Endothelial cell of hepatic sinusoid (primary cell): ENCODE data around the gene KICS2.

Source experiments
- in situ Hi-C: cut with HindIII; loops from 2 replicates; pipeline ENCODE4 v1.10.0; 2017; ENCODE audit warnings: low sequenced_read_pairs

Gene KICS2

DNA sequence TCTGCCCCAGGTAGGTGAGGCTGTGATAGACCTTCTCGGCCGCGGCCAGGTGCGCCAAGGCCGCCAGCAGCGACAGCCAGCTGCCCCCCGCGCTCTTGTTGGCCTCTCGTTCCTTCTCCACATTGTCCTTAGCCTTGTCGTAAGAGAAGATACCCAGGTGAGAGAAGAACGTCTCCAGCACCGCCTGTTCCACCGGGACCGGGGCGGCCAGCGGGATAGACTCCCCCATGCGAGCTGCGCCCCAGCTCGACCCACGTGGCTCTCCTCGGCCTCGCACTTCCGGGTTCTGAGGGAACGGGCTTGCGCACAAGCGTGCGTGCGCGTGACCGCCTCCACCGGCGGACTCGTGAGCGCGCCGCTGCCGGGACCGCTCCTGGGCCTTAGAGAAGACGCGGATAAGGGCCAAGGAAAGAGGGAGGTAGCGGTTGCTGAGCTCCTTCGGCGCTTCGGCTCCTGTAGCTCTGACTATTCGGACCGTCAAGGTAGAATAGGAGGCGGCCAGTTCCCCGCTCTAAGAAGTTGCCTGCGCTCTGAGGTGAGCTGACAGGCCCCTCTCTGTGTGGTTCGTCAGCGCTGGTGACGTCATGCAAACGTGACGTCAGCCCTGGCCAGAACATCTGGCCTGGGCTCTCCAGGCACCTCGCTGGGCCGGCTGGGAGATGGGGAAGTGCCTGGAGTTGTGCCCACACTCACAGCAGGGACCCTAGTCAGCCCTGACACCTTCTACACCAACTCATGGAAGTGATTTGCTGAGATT is at the start of gene KICS2:
KICS2 (minus strand) TSS at position 288 of the 757 bp plus-strand sequence; CDS start at position 229, 59 bp downstream.
- in situ Hi-C loops, result no loop called here

DNA sequence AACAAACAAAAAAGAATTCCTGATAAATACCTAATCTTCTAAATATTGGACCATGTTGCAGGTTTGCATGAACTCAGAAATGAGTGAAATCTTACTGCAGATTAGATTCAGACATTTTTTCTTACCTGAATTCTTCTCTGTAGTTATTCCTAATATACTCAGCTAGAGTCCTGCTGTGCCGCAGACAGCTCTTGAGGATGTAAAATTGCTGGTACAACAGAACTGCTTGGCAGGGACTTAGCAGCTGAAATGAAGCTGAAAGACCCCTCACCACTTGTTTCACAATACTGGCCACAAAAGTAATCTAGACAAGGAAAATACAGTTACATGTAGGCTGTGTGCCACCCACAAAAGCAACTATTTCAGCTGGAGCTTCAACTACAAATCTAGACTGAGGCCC is 48.3 kb upstream of the KICS2 start:
- in situ Hi-C loops, result no loop called here

- in situ Hi-C loops, result no loop called here
Measured at GRCh38 chr12:64269161-64269560, 47.1 kb upstream of the KICS2 start.

DNA sequence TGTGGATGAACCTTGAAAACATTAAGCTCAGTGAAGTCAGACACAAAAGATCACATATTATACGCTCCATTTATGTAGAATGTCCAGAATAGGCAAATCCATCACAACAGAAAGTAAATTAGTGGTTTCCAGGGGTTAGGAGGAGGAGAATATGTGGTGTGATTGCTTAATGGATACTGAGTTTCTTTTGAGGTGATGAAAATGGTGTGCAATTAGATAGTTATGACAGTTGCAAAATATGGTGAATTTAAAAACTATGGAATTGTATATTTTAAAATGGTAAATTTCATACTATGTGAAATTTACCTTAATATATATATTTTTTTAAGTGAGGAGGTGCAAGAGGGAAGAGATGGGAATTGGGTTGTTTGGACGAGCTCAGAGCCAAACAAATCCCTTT is 46.3 kb upstream of the KICS2 start:
- in situ Hi-C loops, result no loop called here

DNA sequence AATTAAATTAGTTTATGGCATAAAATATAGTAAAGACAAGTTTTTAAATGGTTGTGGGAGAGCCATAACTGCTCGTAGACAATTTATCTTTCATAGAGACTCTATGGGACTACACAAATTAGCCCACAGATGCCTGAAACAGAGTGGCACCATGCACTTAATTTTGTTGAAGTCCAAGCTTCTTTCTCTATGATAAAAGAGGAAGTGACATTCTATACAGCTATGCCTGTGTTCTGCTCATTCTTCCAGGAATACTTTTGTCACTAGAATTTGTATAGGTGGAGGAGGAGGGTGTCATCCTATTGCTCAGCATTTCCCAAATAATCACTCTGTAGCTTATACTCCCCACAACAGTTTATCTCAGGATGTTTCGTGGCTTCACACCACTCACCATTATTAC is 43.7 kb upstream of the KICS2 start:
- in situ Hi-C loops, result no loop called here

DNA sequence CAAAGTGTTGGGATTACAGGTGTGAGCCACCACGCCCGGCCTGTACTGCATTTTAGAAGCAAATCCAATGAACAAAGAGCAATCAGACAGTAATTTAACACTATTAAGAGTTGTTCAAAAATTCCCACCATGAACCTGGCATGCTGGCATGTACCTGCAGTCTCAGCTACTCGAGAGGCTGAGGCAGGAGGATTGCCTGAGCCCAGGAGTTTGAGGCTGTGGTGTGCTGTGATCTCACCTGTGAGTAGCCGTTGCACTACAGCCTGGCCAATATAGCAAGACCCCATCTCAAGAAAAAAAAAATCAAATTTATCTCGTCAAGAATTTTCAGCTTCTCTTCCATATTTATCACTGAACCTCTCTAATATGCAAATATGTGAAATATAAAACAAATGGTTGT is 39.7 kb upstream of the KICS2 start:
- in situ Hi-C loops, result no loop called here

DNA sequence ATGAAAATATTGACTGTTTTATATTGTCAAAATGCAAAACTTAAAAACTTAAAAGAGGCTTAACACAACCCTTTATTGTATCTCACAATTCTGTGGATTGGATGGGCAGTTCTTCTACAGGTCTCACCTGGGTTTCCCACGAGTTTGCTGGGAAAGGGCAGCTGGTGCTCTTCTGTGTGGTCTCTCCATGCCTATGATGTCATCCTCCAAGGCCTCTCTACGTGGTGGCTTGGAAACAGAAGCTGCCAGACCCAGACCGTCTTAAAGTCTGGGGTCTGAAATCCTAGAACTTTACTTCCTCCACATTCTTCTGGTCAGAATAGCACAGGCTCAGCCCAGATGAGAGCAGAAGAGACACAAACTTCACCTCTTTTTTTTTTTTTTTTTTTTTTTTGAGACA is 36.5 kb upstream of the KICS2 start:
- in situ Hi-C loops, result no loop called here

- in situ Hi-C loops, result no loop called here
Measured at GRCh38 chr12:64256166-64256800, 34.2 kb upstream of the KICS2 start.

- in situ Hi-C loops, result no loop called here
Measured at GRCh38 chr12:64255249-64255648, 33.2 kb upstream of the KICS2 start.

DNA sequence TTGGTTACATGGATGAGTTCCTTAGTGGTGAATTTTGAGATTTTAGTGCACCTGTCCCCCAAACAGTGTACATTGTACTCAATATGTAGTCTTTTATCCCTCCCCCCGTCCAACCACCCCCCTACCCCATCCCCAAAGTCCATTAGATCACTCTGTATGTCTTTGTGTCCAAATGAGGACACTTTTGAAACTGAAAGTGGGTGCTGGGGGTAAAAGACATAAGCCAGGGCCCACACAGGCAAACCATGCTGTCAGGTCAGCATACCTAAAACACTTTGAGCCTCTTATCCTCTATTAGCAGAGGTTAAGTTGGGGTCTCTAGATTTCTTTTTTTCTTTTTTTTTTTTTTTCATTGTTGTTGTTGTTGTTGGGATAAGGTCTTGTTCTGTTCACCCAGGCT is 31.3 kb upstream of the KICS2 start:
- in situ Hi-C loops, result loop anchor here (5.0 kb wide), 1 partner anchor 71 kb away; no protein-coding TSS in a partner anchor

GRCh38 chr12:64252681-64253080 is 30.6 kb upstream of the KICS2 start:
- in situ Hi-C loops, result loop anchor here (5.0 kb wide), 1 partner anchor 70 kb away; no protein-coding TSS in a partner anchor

DNA sequence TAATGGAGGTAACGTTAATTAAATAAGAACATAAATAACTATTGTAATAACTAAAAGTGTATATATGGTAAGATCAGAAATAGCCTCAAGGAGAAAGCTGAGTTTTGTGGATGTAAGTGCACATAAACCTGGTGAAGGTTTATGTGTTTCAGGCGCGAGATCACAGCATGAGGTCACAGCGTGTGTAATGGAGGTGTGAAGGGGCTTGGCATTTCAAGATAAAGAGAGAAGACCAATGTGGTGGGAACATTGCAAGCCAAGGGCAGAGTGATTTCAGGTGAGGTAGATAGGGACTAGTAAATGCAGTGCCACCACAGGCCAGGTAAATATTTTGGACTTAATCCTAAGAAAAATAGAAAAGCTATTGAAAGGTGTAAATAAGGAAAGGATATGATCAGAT is 21.7 kb upstream of the KICS2 start:
- in situ Hi-C loops, result no loop called here

- in situ Hi-C loops, result no loop called here
Measured at GRCh38 chr12:64240781-64241180, 18.7 kb upstream of the KICS2 start.

- in situ Hi-C loops, result no loop called here
Measured at GRCh38 chr12:64237382-64237781, 15.3 kb upstream of the KICS2 start.

- in situ Hi-C loops, result no loop called here
Measured at GRCh38 chr12:64236549-64236948, 14.5 kb upstream of the KICS2 start.

GRCh38 chr12:64232196-64232595 is 10.1 kb upstream of the KICS2 start:
- in situ Hi-C loops, result no loop called here

DNA sequence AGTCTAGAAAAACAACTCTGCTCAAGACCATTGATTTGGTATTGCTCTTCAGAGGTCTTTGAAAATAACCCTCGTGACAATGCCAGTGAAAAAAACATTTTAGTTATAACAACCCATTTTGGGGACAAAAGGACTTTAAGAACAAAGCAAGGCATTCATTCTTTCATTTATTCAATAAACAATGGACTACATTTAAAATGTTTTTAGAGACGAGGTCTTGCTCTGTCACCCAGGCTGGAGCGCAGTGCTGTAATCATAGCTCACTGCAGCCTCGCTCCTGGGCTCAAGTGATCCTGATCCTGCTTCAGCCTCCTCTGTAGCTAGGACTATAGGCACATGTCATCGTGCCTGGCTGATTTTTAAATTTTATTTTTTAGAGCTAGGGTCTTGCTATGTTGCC is 7.7 kb upstream of the KICS2 start:
- in situ Hi-C loops, result no loop called here

- in situ Hi-C loops, result no loop called here
Measured at GRCh38 chr12:64229240-64229639, 7.1 kb upstream of the KICS2 start.

DNA sequence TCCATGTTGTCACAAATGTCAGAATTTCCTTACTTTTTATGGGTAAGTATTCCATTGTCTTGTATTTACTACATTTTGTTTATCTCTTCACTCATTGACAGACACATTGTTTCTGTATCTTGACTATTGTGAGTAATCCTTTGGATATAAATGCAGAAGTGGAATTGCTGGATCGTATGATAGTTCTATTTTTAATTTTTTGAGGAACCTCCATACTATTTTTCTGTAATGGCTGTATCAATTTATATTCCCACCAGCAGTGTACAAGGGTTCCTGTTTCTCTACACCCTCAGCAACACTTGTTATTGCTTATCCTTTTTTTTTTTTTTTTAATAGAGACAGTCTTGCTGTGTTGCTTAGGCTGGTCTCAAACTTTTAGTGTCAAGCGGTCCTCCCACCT is 3.5 kb upstream of the KICS2 start:
- in situ Hi-C loops, result no loop called here

- in situ Hi-C loops, result no loop called here
Measured at GRCh38 chr12:64221651-64222008, 466 bp downstream of the KICS2 start.

DNA sequence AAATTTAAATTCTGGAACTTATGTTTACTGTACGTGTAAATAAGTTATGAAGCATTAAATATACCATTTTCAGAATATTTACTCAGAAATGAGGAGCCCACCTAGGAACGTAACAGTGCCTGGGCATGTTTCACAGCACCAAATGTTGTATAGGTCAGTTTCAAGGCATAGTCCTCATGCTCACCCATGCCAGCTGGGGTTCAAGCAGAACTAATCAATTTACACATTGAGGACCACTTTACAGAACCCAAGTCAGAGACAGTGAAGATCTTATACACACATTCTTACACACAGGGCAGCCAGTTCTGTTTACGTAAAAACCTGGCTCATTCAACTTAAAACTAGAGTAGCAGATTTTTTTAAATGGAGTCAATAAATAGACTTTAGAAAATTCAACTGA is 2.0 kb downstream of the KICS2 start:
- in situ Hi-C loops, result no loop called here

DNA sequence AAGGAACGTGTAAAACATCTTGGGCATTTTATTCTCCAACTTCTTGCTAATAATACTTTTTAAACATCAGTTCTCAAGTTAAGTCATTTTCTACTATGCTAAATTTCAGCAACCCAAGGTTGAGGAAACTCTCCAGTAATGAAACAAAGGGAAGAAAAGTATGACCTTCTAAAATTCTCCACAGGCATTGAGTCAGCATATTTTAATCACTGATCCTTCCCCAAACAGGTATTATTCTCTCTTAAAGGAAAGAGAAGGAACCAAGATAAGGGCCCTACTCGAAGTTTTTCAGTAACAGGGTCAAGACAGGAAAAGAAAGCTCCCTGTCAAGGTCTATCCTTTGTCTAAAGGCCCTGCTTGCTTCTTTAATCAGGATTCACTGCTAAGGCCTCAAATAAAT is 3.0 kb downstream of the KICS2 start:
- in situ Hi-C loops, result no loop called here

DNA sequence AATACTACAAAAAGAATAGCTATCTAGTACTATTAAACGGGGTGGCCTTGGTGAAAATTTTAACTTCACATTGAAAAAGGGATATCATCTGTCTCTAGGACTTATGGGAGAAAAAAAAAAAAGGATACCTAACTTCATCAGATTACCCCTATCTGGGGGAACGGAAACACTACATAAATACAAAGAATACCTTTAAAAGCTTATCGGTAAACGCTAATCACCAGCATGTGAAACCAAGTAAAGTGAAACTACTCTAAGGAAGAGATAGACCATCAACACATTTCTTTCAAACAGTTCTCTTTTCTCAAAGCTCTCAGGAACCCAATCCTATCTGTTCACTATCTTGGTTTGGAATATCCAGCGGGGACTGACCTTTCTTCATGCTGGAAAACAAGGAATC is 3.5 kb downstream of the KICS2 start:
- in situ Hi-C loops, result no loop called here
